PFSK-1 (cell line): ENCODE measurements around the gene KCNMA1.

Experiments used
- FOXP2 ChIP-seq: optimal IDR thresholded peaks from 2 replicates; pipeline ENCODE3; 2011; ENCODE audit warnings: borderline replicate concordance, control low read depth, inconsistent platforms; ENCODE audit not compliant: insufficient read depth; ENCODE audit errors: extremely low read length, extremely low read depth
- POLR2AphosphoS5 ChIP-seq: IDR thresholded peaks from 2 replicates; pipeline ENCODE4 v1.6.1; 2012; ENCODE audit warnings: low read depth, mild to moderate bottlenecking, control low read depth, low read length, moderate library complexity
- SIN3A ChIP-seq: IDR thresholded peaks from 2 replicates; pipeline ENCODE4 v1.6.1; 2012; ENCODE audit warnings: mild to moderate bottlenecking, low read length, moderate library complexity, borderline replicate concordance; ENCODE audit not compliant: insufficient read depth
- TAF1 ChIP-seq: IDR thresholded peaks from 2 replicates; pipeline ENCODE4 v1.6.1; 2012; ENCODE audit warnings: low read length, control low read depth, borderline replicate concordance; ENCODE audit not compliant: insufficient read depth
- TF ChIP-seq, protein P1 (sequence below), 2 experiments: IDR thresholded peaks; 2 replicates each; pipeline versions ENCODE4 v1.6.1 to v1.8.0; 2011 to 2012; ENCODE audit warnings: low read depth in 2 of 2, low read length in 2 of 2, control low read depth in 1 of 2, inconsistent platforms in 1 of 2, mild to moderate bottlenecking in 1 of 2, moderate library complexity in 1 of 2; ENCODE audit not compliant: insufficient read depth in 1 of 2

GRCh38 chr10:77611221-77611620 is 26.4 kb downstream of the KCNMA1 start:
- TF ChIP-seq, protein P1, sequence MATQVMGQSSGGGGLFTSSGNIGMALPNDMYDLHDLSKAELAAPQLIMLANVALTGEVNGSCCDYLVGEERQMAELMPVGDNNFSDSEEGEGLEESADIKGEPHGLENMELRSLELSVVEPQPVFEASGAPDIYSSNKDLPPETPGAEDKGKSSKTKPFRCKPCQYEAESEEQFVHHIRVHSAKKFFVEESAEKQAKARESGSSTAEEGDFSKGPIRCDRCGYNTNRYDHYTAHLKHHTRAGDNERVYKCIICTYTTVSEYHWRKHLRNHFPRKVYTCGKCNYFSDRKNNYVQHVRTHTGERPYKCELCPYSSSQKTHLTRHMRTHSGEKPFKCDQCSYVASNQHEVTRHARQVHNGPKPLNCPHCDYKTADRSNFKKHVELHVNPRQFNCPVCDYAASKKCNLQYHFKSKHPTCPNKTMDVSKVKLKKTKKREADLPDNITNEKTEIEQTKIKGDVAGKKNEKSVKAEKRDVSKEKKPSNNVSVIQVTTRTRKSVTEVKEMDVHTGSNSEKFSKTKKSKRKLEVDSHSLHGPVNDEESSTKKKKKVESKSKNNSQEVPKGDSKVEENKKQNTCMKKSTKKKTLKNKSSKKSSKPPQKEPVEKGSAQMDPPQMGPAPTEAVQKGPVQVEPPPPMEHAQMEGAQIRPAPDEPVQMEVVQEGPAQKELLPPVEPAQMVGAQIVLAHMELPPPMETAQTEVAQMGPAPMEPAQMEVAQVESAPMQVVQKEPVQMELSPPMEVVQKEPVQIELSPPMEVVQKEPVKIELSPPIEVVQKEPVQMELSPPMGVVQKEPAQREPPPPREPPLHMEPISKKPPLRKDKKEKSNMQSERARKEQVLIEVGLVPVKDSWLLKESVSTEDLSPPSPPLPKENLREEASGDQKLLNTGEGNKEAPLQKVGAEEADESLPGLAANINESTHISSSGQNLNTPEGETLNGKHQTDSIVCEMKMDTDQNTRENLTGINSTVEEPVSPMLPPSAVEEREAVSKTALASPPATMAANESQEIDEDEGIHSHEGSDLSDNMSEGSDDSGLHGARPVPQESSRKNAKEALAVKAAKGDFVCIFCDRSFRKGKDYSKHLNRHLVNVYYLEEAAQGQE (IDR thresholded peaks at IDR 0.05; ENCODE audit: insufficient read depth in 1 of 2, low read depth in 2 of 2, low read length in 2 of 2) = no peak
- TF ChIP-seq SIN3A = no peak
- TF ChIP-seq POLR2AphosphoS5 = no peak
- no peak for TF ChIP-seq TAF1
- no peak for TF ChIP-seq FOXP2
